K562 (cell line): ENCODE results near the gene TBC1D12.

Experiments
- MLLT1 ChIP-seq, 2 experiments: fragments of 450-650 bp; IDR thresholded peaks; 2 replicates each; pipeline ENCODE4 v1.6.1; 2016
- YY1 ChIP-seq, 3 experiments: IDR thresholded peaks; 2 replicates each; pipeline ENCODE4 v1.6.1; 2011; ENCODE audit warnings: low read length in 2 of 3, mild to moderate bottlenecking in 2 of 3, moderate library complexity in 2 of 3, borderline replicate concordance in 1 of 3, control low read depth in 1 of 3, low read depth in 1 of 3; ENCODE audit not compliant: insufficient read depth in 3 of 3, insufficient replicate concordance in 2 of 3, control insufficient read depth in 1 of 3, insufficient read length in 1 of 3; ENCODE audit errors: extremely low read depth in 1 of 3
- ZNF507 ChIP-seq: conservative IDR thresholded peaks from 2 replicates; pipeline ENCODE4 v1.6.1; 2017; ENCODE audit warnings: missing genetic modification characterization, missing compliant biosample characterization

DNA sequence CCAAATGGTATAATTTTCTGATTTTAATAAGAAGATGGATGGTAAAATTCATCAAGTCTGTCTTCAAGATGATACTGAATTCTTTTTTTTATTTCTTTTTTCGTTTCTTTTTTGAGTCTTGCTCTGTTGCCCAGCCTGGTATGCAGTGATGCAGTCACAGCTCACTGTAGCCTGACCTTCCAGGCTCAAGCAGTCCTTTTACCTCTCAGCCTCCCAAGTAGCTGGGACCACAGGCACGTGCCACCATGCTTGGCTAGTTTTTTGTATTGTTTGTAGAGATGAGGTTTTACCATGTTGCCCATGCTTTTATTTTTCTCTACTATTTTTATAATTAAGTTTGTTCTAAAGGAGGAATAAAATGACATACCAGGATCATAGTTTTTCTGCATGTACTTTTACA is 91.1 kb downstream of the TBC1D12 start:
- TF ChIP-seq MLLT1 (IDR thresholded peaks at IDR 0.05): no peak
- TF ChIP-seq YY1 (IDR thresholded peaks at IDR 0.05; ENCODE audit: borderline replicate concordance in 1 of 3, control insufficient read depth in 1 of 3, extremely low read depth in 1 of 3, insufficient read depth in 3 of 3, insufficient read length in 1 of 3, insufficient replicate concordance in 2 of 3, low read depth in 1 of 3, low read length in 2 of 3): no peak
- TF ChIP-seq ZNF507 (tag): no peak
